ACC112 (cell line): Measurements from ENCODE around the gene NTN1.

Experiments used
- H2AFZ ChIP-seq: fragments of 200-600 bp; sonication (generic); one replicate; pipeline ENCODE4 v1.6.0; 2017; ENCODE audit warnings: antibody characterized with exemption, low read length; ENCODE audit not compliant: unreplicated experiment
- H3K27ac ChIP-seq: fragments of 200-600 bp; sonication (generic); 2 replicates; pipeline ENCODE4 v1.5.1; 2014; ENCODE audit warnings: low read depth, mild to moderate bottlenecking, antibody characterized with exemption, low read length, moderate library complexity
- H3K27me3 ChIP-seq: fragments of 200-600 bp; sonication (generic); 2 replicates; pipeline ENCODE4 v1.6.1; 2014; ENCODE audit warnings: mild to moderate bottlenecking, antibody characterized with exemption, low read length, moderate library complexity, mixed read lengths; ENCODE audit not compliant: insufficient read depth
- H3K36me3 ChIP-seq: fragments of 200-600 bp; sonication (generic); 2 replicates; pipeline ENCODE4 v1.6.1; 2016; ENCODE audit warnings: mild to moderate bottlenecking, antibody characterized with exemption, low read length, moderate library complexity, mixed read lengths; ENCODE audit not compliant: insufficient read depth
- H3K4me1 ChIP-seq: fragments of 200-600 bp; sonication (generic); one replicate; pipeline ENCODE4 v1.6.1; 2016; ENCODE audit warnings: low read length, mixed read lengths; ENCODE audit not compliant: insufficient read depth, unreplicated experiment, control insufficient read depth
- H3K4me3 ChIP-seq: fragments of 200-600 bp; sonication (generic); 2 replicates; pipeline ENCODE4 v1.5.1; 2014; ENCODE audit warnings: mild to moderate bottlenecking, low read depth, low read length
- H3K79me2 ChIP-seq: fragments of 200-600 bp; sonication (generic); one replicate; pipeline ENCODE4 v1.6.0; 2016; ENCODE audit warnings: low read length; ENCODE audit not compliant: control insufficient read depth, unreplicated experiment, insufficient read depth

NTN1 gene

GRCh38 chr17:9206741-9207332, 185.5 kb downstream of the NTN1 start:
- no peaks in the 10 kb centered on the region for H3K79me2 ChIP-seq
- H2AFZ ChIP-seq, result no peak overlapping the region

GRCh38 chr17:9208381-9209105, 187.2 kb downstream of the NTN1 start:
- Histone ChIP-seq H3K4me3 (no peak overlapping the region), H2AFZ (no peak overlapping the region), H3K36me3 (no peaks in the 10 kb centered on the region), H3K79me2 (no peaks in the 10 kb centered on the region), H3K4me1 (no peaks in the 10 kb centered on the region), H3K27me3 (peaks cover 28% of the 10 kb centered on the region), H3K27ac (no peak overlapping the region)

More at GRCh38 chr17:9206741-9207332, 185.5 kb downstream of the NTN1 start:
- Histone ChIP-seq H3K27me3 (peaks cover 24% of the 10 kb centered on the region), H3K36me3 (no peaks in the 10 kb centered on the region), H3K4me1 (no peaks in the 10 kb centered on the region), H3K27ac (no peak overlapping the region), H3K4me3 (no peak overlapping the region)

- no peaks in the 10 kb centered on the region for H3K36me3 ChIP-seq
- no peaks in the 10 kb centered on the region for H3K4me1 ChIP-seq
- H2AFZ ChIP-seq, result no peak overlapping the region
- peaks cover 29% of the 10 kb centered on the region for H3K27me3 ChIP-seq
- no peak overlapping the region for H3K4me3 ChIP-seq
- H3K79me2 ChIP-seq, result no peaks in the 10 kb centered on the region
- no peak overlapping the region for H3K27ac ChIP-seq
These were observed 188.0 kb downstream of the NTN1 start for GRCh38 chr17:9209347-9209746.

GRCh38 chr17:9209781-9210370, 188.6 kb downstream of the NTN1 start:
- H2AFZ ChIP-seq, result no peak overlapping the region
- H3K4me1 ChIP-seq, result no peaks in the 10 kb centered on the region
- no peaks in the 10 kb centered on the region for H3K79me2 ChIP-seq

GRCh38 chr17:9211133-9211765, 189.9 kb downstream of the NTN1 start:
- H3K4me1 ChIP-seq, result no peaks in the 10 kb centered on the region
- no peaks in the 10 kb centered on the region for H3K79me2 ChIP-seq
- H3K27ac ChIP-seq, result no peak overlapping the region
- peaks cover 17% of the 10 kb centered on the region for H3K27me3 ChIP-seq
- no peaks in the 10 kb centered on the region for H3K36me3 ChIP-seq
- H2AFZ ChIP-seq, result no peak overlapping the region
- H3K4me3 ChIP-seq, result no peak overlapping the region

More at GRCh38 chr17:9209781-9210370, 188.6 kb downstream of the NTN1 start:
- Histone ChIP-seq H3K27me3 (peaks cover 25% of the 10 kb centered on the region), H3K4me3 (no peak overlapping the region), H3K27ac (no peak overlapping the region), H3K36me3 (no peaks in the 10 kb centered on the region)

DNA sequence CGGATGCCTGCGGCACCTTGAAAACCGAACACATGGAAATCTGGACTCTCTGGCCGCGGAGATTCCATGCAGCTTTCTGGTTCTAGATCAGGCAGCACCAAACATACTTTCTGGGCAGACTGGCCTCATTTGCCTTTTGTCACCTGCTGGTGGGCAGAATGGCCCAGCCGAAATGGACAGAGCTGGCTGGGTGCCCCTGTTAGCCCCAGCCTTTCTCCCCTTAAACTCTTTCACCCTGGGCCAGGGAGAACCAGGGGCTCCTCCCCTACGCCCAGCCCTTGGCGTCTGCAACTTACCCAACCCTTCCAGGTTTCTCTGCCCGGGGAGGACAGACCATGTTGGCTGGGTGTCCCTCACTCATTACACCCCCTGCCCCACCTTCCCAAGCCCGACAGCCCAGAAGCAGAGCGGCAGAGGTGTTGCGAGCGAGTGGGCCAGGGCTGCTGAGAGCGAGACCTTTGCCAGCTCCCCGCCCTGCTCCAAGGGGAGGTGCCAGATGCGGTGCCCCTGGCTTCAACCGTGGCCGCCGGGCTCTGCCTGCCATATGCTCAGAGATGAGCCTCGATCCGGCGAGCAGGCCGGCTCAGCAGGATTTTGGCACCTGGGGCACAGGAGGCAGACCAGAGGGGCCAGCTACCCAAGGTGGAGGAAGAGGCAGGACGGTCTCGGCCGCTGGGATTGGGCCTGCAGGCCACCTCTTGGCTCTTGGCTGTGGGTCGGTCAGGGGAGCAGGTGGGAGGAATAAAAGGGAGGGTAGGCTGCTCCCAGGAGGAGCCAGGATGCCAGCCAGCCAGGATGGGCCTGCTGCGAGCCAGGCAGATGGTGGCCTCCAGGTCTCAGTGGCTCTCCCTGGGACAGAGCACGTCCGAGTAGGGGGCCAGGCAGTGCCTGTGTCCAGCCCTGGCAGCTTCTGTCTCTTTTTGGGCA, 191.3 kb downstream of the NTN1 start:
- Histone ChIP-seq H3K4me3 (no peak overlapping the region), H3K27ac (no peak overlapping the region), H3K79me2 (no peaks in the 10 kb centered on the region), H2AFZ (no peak overlapping the region), H3K36me3 (no peaks in the 10 kb centered on the region), H3K4me1 (peaks cover 6% of the 10 kb centered on the region), H3K27me3 (peaks cover 5% of the 10 kb centered on the region; the same call in 1 of the 2 replicates)

DNA sequence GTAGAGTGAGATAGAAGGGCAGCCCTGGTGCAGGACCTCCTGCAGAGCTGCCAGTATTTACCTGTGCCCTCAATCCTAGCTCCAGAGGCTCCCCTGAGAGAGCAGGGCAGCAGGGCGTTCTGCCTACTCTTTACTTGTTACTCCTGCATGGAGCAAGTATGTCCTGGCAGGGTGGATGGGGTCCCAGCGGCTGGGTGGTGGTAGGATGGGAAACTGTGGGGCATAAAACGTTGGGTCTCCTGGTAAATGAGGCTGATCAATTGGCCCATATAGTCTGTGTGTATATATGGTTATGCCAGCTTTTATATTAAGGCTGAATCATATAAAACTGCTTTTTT, 192.0 kb downstream of the NTN1 start:
- no peak overlapping the region for H3K4me3 ChIP-seq
- peaks cover 6% of the 10 kb centered on the region for H3K4me1 ChIP-seq
- no peak overlapping the region for H3K27ac ChIP-seq
- H3K27me3 ChIP-seq, result peaks cover 5% of the 10 kb centered on the region; the same call in 1 of the 2 replicates
- H3K79me2 ChIP-seq, result no peaks in the 10 kb centered on the region
- H2AFZ ChIP-seq, result no peak overlapping the region
- no peaks in the 10 kb centered on the region for H3K36me3 ChIP-seq

GRCh38 chr17:9215465-9215864, 194.2 kb downstream of the NTN1 start:
- Histone ChIP-seq H3K36me3 (no peaks in the 10 kb centered on the region), H3K79me2 (no peaks in the 10 kb centered on the region), H2AFZ (no peak overlapping the region), H3K27me3 (peaks cover 5% of the 10 kb centered on the region; the same call in 1 of the 2 replicates), H3K4me1 (peaks cover 6% of the 10 kb centered on the region), H3K4me3 (no peak overlapping the region), H3K27ac (no peak overlapping the region)

- no peak overlapping the region for H3K4me3 ChIP-seq
- H3K36me3 ChIP-seq, result no peaks in the 10 kb centered on the region
- H3K79me2 ChIP-seq, result no peaks in the 10 kb centered on the region
- H3K27me3 ChIP-seq, result peaks cover 5% of the 10 kb centered on the region; the same call in 1 of the 2 replicates
- peaks cover 6% of the 10 kb centered on the region for H3K4me1 ChIP-seq
- no peak overlapping the region for H2AFZ ChIP-seq
- H3K27ac ChIP-seq, result 0 out of 2 replicates have a peak overlapping the region, but pooled peaks have one; percentile 16
These were observed 196.1 kb downstream of the NTN1 start for GRCh38 chr17:9217151-9218056.
